Middle frontal gyrus (tissue), 1 donor: ENCODE measurements around the gene SH3TC1.

ENCODE experiments used
- DNase-seq: peaks from one replicate; pipeline ENCODE4 v3.0.0-alpha.2; 2015; ENCODE audit warnings: low spot score; ENCODE audit errors: extremely low spot score

SH3TC1 gene

GRCh38 chr4:8241895-8242696 lies 43.0 kb downstream of the SH3TC1 start:
- DNase-seq = peak; percentile 54

DNA sequence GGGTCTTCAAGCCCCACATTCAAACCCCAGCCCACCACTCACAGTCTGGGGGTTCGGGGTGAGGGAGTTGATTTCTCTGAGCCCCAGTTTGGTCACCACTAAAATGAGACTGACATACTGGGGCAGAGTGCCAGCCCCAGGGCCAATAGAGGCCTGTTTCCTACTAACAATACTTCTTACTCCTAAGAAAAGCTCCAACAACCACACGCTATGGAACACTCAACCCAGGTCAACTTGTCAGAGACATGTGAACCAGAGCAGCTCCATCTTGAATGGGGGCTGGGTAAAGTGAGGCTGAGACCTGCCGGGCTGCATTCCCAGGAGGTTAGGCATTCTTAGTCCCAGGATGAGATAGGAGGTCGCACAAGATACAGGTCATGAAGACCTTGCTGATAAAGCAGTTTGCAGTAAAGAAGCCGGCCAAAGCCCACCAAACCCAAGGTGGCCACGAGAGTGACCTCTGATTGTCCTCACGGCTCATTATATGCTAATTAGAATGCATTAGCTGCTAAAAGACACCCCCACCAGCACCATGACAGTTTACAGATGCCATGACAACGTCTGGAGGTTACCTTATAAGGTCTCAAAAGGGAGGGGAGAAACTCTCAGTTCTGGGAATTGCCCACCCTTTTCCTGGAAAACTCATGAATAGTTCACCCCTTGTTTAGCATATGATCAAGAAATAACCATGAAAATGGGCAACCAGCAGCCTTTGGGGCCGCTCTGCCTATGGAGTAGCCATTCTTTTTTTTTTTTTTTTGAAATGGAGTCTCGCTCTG lies 43.9 kb downstream of the SH3TC1 start:
- DNase-seq = no peak

DNA sequence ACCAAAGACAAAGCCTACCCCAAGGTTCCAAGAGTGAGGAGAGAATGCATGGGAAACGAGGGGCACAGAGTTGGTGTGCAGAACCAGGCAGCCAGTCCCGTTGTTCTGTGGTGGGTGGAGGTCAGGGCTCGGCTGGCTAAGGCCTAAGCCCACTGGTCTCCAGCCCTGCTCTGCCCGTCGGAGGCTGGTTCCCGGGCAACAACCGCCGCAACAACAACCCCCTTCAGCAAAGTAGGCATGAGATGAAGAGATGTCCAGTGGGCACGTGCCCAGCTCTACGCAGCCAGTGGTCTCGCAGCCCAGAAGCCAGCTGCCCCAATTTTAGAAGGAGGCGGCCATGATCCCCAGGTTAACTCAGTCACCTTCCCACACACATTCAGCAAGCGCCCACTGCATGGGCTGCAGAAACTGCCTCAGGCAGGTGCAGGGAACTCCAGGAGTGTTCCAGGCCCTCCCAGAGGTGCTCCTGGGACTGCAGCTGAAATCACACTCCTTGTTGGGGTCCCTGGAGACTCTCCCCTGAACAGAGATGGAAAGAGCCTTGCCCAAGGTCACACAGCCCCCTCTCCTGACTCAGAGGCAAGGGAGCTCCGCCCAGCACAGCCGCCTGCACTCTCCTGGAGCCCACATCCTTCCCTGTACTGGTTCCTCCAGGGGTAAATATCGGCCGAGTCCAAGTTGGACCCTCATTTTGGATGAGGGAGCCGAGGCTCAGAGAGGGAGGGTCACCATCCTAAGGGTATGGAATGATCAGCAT lies 45.1 kb downstream of the SH3TC1 start:
- DNase-seq = no peak

- DNase-seq = no peak
These were observed 45.9 kb downstream of the SH3TC1 start for GRCh38 chr4:8244931-8245460.

DNA sequence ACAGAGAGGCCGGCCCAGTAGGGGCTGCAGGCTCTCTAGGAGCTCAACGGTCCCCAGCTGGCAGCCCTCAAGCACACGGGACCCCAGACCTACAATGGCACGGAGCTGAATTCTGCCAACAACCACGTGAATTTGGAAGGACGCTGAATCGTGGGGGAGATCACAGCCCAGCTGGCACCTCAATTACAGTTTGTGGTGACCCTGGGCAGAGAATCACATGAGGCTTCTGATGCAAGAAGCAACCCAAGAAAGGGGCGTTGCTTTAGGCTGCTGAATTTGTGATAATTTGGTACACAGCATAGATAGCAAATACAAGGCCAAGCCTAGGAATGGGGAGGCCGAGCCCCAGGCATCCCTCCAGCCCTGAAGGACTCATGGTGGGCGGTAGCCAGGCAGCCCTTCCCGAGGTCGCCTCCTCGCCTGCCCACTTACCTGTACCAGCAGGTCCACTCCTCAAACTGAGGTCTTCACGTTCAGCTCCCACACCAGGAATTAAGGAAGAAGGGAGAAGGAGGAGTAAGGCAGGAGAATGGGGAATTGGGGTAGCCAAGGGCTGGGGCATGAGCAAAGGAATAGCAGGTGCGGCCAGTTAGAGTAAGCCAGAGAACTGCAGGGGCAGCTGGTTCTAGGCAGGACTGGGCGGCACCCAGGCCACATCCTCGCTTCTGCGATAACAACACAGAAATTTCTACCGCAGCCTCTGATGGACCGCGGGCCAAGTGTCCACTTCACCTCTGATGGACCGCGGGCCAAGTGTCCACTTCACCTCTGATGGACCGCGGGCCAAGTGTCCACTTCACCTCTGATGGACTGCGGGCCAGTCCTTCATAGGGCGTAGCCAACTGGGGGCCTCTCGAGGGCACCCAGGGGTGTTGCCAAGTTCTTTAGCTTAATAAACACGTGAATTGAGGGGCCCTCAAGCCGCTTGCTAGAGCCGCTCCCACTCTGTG lies 47.1 kb downstream of the SH3TC1 start:
- no peak for DNase-seq

DNA sequence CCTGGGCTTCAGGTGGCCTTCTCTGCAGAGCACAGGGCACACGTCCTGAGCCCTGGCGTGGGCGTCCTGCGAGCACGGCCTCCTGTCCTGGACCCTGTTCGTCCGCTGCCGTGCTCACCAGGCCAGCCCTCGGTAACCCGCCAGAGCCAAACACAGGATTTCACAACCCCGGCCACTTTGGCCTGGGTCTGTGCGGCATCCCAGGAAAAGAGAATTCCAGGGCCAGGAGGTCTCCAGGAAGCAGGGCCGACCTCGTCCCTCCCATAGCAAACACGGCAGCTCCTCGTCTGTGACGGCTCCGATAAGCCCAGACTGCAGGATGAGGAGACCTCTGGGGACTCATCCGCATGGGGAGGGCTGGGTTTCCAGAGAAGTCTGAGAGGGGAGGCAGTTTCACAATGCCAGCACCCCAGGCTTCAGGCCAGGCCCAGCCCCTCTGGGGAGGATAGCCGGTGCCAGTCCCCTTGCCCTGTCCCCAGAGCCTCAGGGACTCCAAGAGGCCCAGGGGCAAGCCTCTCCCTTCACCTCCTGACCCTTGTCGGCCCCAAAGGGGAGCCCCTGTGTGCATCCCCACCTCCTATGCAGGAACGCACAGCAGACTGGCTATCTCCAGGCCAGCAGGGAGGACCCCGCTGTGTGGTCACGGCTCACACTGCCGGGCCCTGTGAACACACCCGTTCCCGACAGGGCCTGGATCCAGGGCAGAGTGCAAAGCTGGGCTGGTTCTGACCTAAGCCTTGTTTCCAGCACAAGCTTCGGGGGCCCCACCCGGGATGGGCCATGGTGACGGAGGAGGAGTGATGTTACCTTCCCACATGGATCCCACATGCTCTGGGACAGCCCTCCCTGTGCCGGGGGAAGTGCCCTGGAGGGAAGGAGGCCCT lies 48.2 kb downstream of the SH3TC1 start:
- DNase-seq = no peak

DNA sequence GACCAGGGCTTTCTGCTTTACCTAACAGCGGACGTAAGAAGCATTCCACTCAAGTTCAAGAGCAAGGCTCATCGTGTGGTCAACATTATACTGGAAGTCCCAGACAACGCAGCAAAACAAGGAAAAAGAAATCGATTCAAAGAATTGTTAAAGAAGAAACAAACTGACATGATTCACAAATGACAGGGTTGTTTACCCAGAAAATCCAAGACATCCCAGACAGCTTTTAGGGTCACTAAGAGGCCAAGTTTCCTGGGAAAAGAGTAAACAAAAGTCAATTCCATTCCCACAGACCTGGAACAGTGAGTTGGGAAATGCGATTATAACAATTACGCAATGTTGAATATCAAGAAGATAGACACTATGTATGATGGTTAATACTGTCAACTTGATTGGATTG lies 49.0 kb downstream of the SH3TC1 start:
- no peak for DNase-seq

DNA sequence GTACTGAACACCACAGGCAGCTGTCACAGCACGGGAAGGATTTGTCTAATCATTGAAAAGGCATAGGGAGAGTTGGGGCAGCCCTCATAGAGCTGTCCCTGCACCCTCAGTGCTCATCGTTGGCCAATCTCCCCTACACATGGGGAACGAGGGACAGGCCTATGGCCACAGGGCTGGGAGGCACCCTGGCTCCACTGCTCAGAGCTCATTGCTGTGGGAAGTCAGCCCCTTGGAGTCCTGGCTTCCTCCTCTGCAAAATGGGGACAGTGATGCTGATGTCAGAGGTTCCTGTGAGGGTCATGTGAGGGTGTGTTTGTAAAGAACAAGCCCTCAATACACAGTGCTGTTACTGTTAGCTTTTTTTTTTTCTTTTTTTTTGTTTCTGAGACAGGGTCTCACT lies 51.1 kb downstream of the SH3TC1 start:
- no peak for DNase-seq

GRCh38 chr4:8250637-8251036 lies 51.5 kb downstream of the SH3TC1 start:
- DNase-seq = no peak

GRCh38 chr4:8251110-8251883 lies 52.2 kb downstream of the SH3TC1 start:
- DNase-seq = no peak

DNA sequence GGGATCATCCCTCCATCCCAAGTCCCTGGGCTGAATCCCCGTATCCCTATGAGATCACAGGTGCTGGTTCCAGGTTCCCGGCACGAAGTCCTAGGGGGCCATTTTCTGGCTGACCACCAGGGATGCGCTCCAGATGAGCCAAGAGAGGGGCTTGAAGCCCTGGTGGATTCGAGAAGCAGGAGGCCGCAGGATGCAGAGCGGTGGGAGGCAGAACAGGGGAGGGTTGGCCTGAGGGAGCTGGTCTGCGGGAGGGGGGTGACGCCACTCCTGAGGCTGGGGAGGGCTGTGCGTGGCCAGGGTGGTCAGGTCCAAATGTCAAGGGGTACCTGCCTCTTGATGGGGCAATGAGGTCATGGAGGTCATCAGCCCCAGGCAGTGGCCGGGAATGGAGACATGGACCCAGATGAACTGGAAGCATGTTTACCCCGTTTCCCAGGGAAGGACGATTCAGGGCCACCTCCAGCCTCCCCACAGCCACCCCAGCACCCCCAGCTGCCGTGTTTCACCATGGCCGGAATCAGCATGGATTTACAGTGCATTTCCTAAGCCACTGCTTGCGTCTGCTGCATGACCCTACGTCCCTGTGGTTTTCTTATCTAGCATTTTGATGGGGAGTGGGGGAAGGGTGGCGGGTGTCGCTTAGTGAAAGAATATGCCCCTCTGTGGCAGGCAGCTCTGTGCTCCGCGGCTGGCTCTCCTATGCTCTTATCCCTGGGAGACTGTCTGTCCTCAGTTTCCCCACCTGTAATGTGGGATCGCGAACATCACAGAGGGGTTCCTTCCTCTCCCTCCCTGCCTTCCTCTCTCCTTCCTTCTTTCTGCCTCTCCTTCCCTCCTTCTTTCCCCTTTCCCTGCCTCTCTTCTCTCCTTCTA lies 53.4 kb downstream of the SH3TC1 start:
- no peak for DNase-seq

- DNase-seq = no peak
These were observed 55.0 kb downstream of the SH3TC1 start for GRCh38 chr4:8254076-8254475.

GRCh38 chr4:8255698-8256441 lies 56.8 kb downstream of the SH3TC1 start:
- DNase-seq = no peak

DNA sequence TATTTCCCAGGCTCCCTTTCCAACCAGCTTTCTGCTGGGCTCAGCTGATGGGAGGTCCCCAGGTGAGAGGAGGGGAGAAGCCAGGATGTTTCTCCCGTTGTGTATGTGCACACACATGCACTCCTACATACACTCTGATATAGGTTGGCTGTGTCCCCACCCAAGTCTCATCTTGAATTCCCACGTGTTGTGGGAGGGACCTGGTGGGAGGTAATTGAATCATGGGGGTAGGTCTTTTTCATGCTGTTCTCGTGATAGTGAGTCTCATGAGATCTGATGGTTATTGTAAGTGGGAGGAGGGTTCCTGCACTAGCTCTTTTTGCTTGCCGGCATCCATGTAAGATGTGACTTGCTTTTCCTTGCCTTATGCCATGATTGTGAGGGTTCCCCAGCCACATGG lies 58.8 kb downstream of the SH3TC1 start:
- no peak for DNase-seq

DNA sequence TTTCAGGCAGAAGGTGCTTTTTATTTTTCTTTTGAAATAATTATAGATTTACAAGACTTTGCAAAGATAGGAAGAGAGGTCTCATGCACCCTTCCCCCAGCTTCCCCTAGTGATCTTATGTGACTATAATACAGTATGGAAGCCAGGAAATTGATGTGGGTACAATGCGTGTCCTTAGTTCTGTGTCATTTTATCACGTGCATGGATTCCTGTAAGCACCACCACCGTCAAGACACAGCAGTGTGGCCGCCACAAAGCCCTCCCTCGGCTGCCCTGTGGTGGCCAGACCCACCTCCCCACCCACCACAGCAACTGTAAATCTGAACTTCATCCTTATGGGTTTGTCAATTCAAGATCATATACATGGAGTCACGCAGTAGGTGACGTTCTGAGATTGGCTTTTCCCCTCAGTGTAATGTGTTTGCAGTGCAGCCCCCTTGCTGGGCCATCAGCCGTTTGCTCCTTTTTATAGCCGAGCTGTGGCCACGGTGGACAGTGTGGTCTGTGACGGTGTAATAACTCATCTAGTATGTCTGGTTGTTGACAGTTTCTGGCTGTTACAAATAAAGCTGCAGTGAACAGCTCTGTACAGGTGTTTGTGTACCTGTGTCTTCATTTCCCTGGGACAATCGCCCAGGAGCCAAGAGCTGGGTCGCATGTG lies 59.6 kb downstream of the SH3TC1 start:
- no peak for DNase-seq

GRCh38 chr4:8259743-8260430 lies 60.8 kb downstream of the SH3TC1 start:
- DNase-seq = no peak
